HG03159 (cell line): ENCODE measurements around the gene EXOC3.
"Not testable (repeated sequence)": the region's sequence is repeated elsewhere in the genome, so short reads cannot be mapped to it uniquely, and the experiment has no call there.

Experiments used
- ATAC-seq: cut with Tn5 transposase; IDR thresholded peaks from one replicate; pipeline ENCODE4 v1.9.1; 2021; ENCODE audit warnings: mild to moderate bottlenecking, moderate library complexity; ENCODE audit not compliant: unreplicated experiment

Gene EXOC3

GRCh38 chr5:406041-406440 is 36.9 kb upstream of the EXOC3 start:
- ATAC-seq = no peak

GRCh38 chr5:407051-407450 is 35.9 kb upstream of the EXOC3 start:
- no peak for ATAC-seq

- no peak for ATAC-seq
Measured at GRCh38 chr5:407801-408268, 35.1 kb upstream of the EXOC3 start.

- ATAC-seq = no peak
Measured at GRCh38 chr5:410911-411517, 32.0 kb upstream of the EXOC3 start.

- ATAC-seq = no peak
Measured at GRCh38 chr5:411728-412127, 31.2 kb upstream of the EXOC3 start.

- not testable (repeated sequence) for ATAC-seq
Measured at GRCh38 chr5:414991-415927, 27.7 kb upstream of the EXOC3 start.

- ATAC-seq = no peak
Measured at GRCh38 chr5:415928-416635, 26.9 kb upstream of the EXOC3 start.

- no peak for ATAC-seq
Measured at GRCh38 chr5:416636-416960, 26.4 kb upstream of the EXOC3 start.

- no peak for ATAC-seq
Measured at GRCh38 chr5:417301-418161, 25.4 kb upstream of the EXOC3 start.

GRCh38 chr5:418162-419121 is 24.5 kb upstream of the EXOC3 start:
- ATAC-seq = no peak

GRCh38 chr5:419970-420369 is 23.0 kb upstream of the EXOC3 start:
- ATAC-seq = no peak

GRCh38 chr5:420632-421286 is 22.2 kb upstream of the EXOC3 start:
- ATAC-seq = no peak

GRCh38 chr5:421287-421880 is 21.6 kb upstream of the EXOC3 start:
- no peak for ATAC-seq

GRCh38 chr5:421901-422300 is 21.1 kb upstream of the EXOC3 start:
- ATAC-seq = no peak

- no peak for ATAC-seq
Measured at GRCh38 chr5:422323-423232, 20.4 kb upstream of the EXOC3 start.

- no peak for ATAC-seq
Measured at GRCh38 chr5:423233-423565, 19.8 kb upstream of the EXOC3 start.

- ATAC-seq = no peak
Measured at GRCh38 chr5:423626-424261, 19.2 kb upstream of the EXOC3 start.
